GM12892 (cell line): ENCODE results near the gene DENND6B.
"Not testable (repeated sequence)": the region's sequence is repeated elsewhere in the genome, so short reads cannot be mapped to it uniquely, and the experiment has no call there.

ENCODE experiments used
- POLR2A ChIP-seq: IDR thresholded peaks from 2 replicates; pipeline ENCODE4 v1.6.1; 2011; ENCODE audit warnings: low read depth, low read length, control low read depth
- POLR2AphosphoS5 ChIP-seq: IDR thresholded peaks from 2 replicates; pipeline ENCODE4 v1.6.1; 2011; ENCODE audit warnings: low read depth, low read length, control low read depth

DNA sequence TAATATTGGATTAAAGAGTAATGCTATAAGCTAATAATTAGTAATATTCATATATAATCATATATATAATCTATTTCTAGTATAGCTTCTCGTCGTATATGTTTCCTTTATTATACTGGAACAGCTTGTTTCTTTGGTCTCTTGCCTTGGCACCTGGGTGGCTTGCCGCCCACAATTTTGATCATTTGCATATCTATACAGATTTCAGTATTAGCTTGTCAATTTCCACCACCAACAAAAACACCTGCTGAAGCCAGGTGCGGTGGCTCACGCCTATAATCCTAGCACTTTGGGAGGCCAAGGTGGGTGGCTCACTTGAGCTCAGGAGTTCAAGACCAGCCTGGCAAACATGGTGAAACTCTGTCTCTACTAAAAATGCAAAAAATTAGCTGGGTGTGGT, 7.6 kb upstream of the DENND6B start:
- TF ChIP-seq POLR2AphosphoS5, POLR2A: not testable (repeated sequence)
